GM18502 (cell line): Measurements from ENCODE around the gene TBX20.
"Not testable (repeated sequence)": the region's sequence is repeated elsewhere in the genome, so short reads cannot be mapped to it uniquely, and the experiment has no call there.

Experiments used
- ATAC-seq: cut with Tn5 transposase; IDR thresholded peaks from one replicate; pipeline ENCODE4 v1.9.1; 2021; ENCODE audit warnings: mild to moderate bottlenecking; ENCODE audit not compliant: unreplicated experiment, poor library complexity

TBX20 gene

GRCh38 chr7:35229116-35229780 is 24.7 kb downstream of the TBX20 start:
- not testable (repeated sequence) for ATAC-seq

DNA sequence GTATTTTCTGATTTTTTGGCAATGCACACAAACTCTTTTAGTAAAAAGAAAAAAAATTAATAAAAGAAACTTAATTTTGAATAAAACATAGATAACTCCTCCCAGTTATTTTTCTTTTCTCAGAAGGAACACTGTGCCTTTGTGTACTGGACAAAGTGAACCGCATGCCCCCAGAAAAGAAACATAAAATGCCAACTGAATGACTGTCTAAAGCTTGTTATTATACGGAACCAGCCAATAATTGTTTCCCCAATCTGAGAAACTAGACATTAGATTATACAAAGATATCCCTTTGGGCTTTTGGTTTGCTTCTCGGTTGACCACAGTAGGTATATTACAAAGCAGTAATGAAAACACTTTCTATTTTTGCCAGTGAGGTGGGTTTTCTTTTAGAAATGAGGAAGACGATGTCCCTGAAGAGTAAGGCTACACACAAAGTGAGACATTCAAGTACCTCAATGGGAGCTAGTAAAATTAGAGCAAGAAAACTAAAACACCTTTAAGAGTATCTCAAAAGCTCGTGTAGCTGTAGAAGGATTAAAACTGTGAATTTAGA is 25.3 kb downstream of the TBX20 start:
- ATAC-seq: peak; percentile 75

DNA sequence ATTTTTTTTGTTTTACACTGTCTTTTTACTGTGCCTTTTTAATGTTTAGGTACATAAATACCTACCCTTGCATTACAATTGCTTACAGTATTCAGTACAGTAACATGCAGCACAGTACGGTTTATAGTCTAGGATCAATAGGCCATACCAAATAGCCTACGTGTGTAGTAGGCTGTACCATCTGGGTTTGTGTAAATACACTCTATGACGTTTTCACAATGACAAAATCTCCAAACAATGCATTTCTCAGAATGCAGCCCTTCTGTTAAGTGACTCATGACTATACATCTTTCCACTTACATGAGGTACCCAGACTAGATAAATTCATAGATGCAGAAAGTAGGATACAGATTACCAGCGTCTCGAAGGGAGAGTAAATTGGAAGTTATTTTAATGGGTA is 26.5 kb downstream of the TBX20 start:
- not testable (repeated sequence) for ATAC-seq

GRCh38 chr7:35222445-35222844 is 31.5 kb downstream of the TBX20 start:
- ATAC-seq: not testable (repeated sequence)

DNA sequence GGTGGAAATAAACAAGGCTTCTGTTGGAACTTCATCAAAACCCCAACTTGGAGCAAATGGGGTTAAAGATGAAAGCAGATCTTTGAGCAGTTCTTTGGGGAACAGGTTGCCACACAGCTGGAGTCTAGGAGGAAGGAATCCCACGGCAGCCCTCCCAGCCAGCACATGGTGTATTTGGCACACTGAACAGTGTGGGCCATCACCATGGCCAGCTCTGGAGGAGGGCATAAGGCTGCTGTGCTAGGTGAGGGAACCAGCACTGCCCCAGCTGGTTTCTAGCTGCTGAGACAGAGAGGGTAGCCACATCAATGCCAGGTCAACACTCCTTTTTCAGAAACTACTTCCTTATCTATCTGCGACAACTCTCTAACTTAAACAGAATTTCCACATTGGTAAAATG is 33.7 kb downstream of the TBX20 start:
- not testable (repeated sequence) for ATAC-seq

DNA sequence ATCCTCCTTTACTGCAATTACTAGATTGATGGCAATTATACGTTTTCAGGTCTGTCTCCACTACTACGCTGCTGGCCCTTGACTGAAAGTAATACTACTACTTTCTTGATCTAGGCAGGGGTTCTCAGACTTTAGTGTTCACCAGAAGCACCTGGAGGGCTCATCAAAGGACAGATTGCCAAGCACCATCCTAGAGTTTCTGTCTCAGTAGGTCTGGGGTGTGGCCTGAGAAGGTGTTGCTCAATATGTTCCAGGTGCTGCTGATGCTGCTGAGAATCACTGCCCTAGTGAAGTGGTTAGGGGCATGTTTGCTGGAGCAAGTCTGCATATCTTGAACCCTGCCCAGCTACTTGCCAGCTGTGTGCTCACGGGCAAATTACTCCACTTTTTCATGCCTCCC is 37.9 kb downstream of the TBX20 start:
- not testable (repeated sequence) for ATAC-seq

DNA sequence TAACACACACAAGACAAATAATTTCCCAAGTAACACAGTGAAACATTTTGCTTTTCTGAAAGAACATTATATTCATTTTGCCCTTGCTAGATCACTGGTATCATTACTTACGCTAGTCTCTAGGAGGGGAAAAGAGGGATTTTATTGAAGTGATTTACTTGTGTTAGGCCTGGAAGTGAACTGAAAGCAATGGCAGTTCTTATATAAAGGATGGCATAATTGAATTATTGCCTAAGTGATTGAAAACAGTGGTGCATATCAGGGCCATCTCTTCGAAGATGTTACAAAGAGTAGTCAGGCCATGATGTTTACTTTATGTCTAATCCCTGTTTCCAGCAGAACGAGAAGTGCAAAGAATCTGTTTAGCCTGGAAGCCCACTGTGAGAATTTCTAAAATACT is 38.8 kb downstream of the TBX20 start:
- ATAC-seq: not testable (repeated sequence)

DNA sequence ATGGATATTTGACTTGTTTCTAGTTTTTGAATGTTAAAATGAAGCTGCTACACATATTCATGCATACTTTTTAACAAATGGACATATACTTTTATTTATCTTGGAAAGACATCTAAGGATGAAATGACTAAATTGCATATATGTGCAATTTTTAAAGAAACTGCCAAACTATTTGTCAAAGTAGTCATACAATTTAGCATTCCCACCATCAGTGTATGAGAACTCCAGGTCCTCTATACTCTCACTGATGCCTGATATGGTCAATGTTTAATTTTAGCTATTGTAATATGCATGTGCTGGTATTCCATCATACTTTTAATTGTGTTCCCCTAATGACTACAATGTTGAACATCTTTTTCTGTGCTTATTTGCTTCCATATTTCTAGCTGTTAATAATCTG is 47.0 kb downstream of the TBX20 start:
- not testable (repeated sequence) for ATAC-seq

- not testable (repeated sequence) for ATAC-seq
Measured at GRCh38 chr7:35204850-35205249, 49.0 kb downstream of the TBX20 start.

DNA sequence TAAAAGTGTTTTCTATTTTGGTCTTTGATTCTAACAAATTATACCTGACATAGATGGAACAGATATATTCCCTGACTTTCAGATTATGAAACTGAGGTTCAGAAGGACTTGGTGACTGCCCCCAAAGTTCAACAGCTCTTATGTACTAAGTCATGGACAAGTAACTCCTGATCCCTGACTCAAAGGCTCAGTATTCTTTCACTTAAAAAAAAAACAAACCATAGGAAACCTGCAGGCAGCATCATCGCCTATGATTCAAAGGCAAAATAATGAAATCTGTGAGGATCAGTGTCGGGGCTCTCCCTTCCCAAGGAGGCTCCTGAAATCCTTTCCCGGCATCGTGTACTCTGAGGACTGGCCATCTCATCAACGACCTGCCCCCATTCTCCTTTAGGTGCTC is 49.9 kb downstream of the TBX20 start:
- not testable (repeated sequence) for ATAC-seq

GRCh38 chr7:35202353-35202752 is 51.5 kb downstream of the TBX20 start:
- not testable (repeated sequence) for ATAC-seq

- not testable (repeated sequence) for ATAC-seq
Measured at GRCh38 chr7:35200170-35200569, 53.7 kb downstream of the TBX20 start.

DNA sequence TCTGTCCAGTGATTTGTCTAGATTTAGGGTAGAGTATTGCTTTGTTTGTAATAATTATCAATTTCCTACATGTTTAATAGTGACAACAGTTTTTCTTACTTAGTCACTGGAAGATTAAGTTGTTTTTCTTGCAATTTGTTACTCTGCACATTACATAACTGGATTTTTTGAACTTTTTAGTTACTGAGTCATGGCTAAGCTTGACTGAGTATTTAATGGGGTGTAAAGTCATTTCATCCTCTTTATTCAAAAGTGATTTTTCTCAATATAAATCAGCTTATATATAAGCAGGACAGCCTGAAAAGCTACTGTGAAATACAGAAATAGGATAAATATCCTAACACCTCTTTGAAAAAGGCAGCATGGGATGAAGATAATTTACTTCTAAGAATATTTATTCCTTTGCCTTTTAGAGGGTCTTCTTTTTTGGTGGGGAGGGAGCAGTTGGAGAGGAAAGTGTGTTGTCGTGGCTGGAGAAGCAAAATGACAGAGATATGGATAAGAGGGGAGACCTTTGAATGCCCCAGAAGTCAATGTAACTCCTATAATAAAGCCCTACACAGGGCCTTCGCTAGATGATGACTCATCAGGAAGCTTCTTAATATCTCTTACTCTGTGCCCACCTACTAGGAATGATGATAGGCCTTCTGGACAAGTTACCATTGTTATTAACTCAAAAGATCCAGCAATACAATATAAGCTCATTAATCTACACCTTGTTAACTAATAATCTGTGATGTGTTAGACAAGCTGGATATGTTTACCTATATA is 55.3 kb downstream of the TBX20 start:
- ATAC-seq: not testable (repeated sequence)

- ATAC-seq: not testable (repeated sequence)
Measured at GRCh38 chr7:35191571-35191970, 62.3 kb downstream of the TBX20 start.

GRCh38 chr7:35190146-35190773 is 63.6 kb downstream of the TBX20 start:
- ATAC-seq: not testable (repeated sequence)

DNA sequence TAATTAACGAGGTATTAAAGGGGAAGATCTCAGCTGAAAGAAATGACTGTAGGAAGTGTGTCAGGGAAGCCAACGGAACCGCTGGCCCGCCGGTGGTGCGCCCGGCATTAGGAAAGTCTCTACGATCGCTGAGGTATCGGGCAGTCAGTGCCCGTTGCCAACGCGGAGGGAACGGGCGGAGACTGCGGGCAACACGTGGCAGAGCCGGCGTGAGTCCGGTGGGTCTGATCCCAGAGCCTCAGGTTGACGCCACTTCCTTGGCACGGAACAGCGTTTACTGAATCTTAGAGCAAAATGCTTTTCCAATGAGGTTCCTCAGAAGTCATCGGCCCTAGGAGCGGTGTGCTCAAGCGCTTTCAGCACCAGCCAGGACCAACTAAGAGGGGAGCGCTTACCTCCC is 67.1 kb downstream of the TBX20 start:
- not testable (repeated sequence) for ATAC-seq

- ATAC-seq: no peak
Measured at GRCh38 chr7:35185908-35186731, 67.8 kb downstream of the TBX20 start.

DNA sequence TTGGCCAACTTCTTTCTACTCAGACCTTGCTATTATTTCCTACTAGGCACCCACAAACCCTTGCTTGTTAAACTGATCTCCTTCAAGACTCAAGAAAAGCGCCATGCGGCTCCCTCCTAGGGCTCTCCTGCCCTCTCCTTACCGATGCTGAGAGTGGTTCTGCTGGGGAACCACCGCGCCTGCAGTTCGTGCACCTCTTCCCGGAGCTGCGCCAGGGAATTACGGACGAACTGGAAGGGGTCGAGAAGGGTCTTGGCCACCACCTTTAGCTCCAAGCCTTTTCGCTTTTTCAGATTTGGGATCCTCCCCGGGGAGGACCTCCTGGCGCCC is 68.4 kb downstream of the TBX20 start:
- ATAC-seq: not testable (repeated sequence)

DNA sequence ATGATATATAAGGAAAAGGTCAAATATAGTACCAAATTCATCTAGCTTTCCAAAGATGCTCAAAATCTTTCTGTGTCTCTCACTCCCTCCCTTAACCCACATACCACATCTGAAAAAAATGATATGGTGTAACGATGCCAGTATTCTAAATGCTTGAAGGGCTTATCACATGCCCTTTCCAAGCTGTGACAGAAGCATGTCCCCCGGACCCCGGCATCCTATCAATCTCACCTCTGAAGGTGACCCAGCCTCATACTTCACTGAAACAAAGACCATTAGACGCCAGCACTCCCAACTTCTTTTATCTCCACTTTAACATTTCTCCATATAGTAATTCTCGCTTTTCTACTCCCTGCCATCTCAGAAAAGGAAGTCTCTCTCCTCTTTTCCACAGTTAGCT is 68.9 kb downstream of the TBX20 start:
- not testable (repeated sequence) for ATAC-seq

DNA sequence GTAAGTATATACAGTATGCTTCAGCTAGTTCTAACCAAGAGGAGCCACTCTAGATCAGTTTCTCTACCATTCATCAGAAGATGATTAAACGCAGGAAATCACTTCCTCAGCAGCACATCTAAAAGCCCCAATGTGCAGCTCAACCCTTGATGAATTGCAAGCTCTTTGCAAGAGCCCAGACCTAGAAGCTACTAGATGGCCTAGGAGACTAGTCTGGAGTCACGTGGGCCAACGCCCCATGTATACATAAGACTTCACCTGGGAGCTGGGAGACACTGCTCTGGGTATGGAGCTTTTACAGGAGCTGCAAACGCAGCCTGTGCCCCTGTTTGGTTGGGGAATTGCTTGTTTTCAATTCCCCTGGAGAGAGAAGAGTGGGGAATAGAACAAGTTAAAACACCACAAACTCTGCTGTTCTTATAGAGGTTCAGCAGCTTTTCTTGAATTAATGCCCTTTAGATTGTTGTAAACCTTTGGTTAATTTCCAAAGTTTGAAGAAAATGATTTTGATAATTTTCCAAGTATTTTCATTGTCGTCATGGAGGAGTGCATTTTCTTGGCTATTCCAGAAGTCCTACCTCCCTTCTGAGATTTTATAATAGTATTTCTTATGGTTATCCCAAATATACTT is 69.9 kb downstream of the TBX20 start:
- not testable (repeated sequence) for ATAC-seq
